HG03457 (cell line): ENCODE data around the gene UBTD1.

Source experiments
- ATAC-seq: cut with Tn5 transposase; IDR thresholded peaks from one replicate; pipeline ENCODE4 v1.9.1; 2021; ENCODE audit warnings: moderate number of reproducible peaks; ENCODE audit not compliant: unreplicated experiment

The UBTD1 gene

GRCh38 chr10:97580421-97581367, 82.0 kb downstream of the UBTD1 start:
- ATAC-seq: no peak

- no peak for ATAC-seq
Measured at GRCh38 chr10:97582169-97582568, 83.4 kb downstream of the UBTD1 start.

- ATAC-seq: no peak
Measured at GRCh38 chr10:97583476-97583875, 84.8 kb downstream of the UBTD1 start.

GRCh38 chr10:97584060-97584797, 85.5 kb downstream of the UBTD1 start, which contains the start of gene HOGA1:
TSS of gene HOGA1 (plus strand) at chr10:97584389. CDS start at chr10:97584704, 315 bp downstream.
- ATAC-seq: no peak

GRCh38 chr10:97584798-97585438, 86.2 kb downstream of the UBTD1 start:
- ATAC-seq: no peak

GRCh38 chr10:97585439-97585811, 86.7 kb downstream of the UBTD1 start:
- no peak for ATAC-seq

- no peak for ATAC-seq
Measured at GRCh38 chr10:97587183-97587582, 88.5 kb downstream of the UBTD1 start.

- ATAC-seq: no peak
Measured at GRCh38 chr10:97589479-97589878, 90.8 kb downstream of the UBTD1 start, which contains the start of gene C10orf62. TSS of gene C10orf62 (plus strand) at chr10:97589721. CDS start at chr10:97589898, 177 bp downstream.

- no peak for ATAC-seq
Measured at GRCh38 chr10:97590082-97590747, 91.5 kb downstream of the UBTD1 start.

GRCh38 chr10:97590748-97591495, 92.2 kb downstream of the UBTD1 start:
- no peak for ATAC-seq

- no peak for ATAC-seq
Measured at GRCh38 chr10:97593421-97593820, 94.7 kb downstream of the UBTD1 start.

- ATAC-seq: no peak
Measured at GRCh38 chr10:97596101-97597082, 97.7 kb downstream of the UBTD1 start.

GRCh38 chr10:97597778-97598177, 99.1 kb downstream of the UBTD1 start:
- ATAC-seq: no peak

- ATAC-seq: no peak
Measured at GRCh38 chr10:97598407-97599271, 99.9 kb downstream of the UBTD1 start.

- no peak for ATAC-seq
Measured at GRCh38 chr10:97599272-97599619, 100.5 kb downstream of the UBTD1 start.

- no peak for ATAC-seq
Measured at GRCh38 chr10:97600616-97601015, 101.9 kb downstream of the UBTD1 start.

GRCh38 chr10:97601268-97602215, 102.8 kb downstream of the UBTD1 start:
- no peak for ATAC-seq
